SU-DHL-6 (cell line): ENCODE measurements around the gene CTCFL.

ENCODE experiments used
- CTCF ChIP-seq: fragments of 200-600 bp; sonication (generic); IDR thresholded peaks from one replicate; pipeline ENCODE4 v1.5.1; 2017; ENCODE audit warnings: antibody characterized with exemption, mild to moderate bottlenecking, low read length, moderate library complexity; ENCODE audit not compliant: insufficient read depth, poor library complexity, severe bottlenecking
- EZH2phosphoT487 ChIP-seq: fragments of 200-600 bp; sonication (generic), shearing (Covaris generic); conservative IDR thresholded peaks from 2 replicates; pipeline ENCODE4 v1.6.1; 2018; ENCODE audit warnings: mild to moderate bottlenecking, antibody characterized with exemption, low read length, moderate library complexity, mixed read lengths

DNA sequence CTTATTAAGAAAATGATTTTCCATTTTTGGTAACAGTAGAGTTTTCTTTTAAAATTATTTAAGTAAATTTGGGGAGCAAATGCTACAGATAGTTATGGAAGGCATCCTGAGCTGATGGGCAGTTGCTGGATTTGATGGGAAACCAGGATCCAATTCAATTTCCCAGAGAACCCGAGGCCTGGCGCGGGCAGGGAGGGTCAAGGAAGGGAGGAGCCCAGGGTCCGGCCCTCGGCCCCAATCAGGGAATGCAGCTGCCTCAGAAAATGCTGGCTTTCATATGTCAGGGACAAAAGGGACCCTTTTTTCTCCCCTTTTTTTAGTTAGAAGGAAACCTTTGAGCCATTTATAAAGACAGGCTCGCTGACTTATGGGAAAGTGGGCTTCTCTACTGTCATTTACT, 42.1 kb downstream of the CTCFL start:
- no peak for TF ChIP-seq CTCF
- TF ChIP-seq EZH2phosphoT487 = no peak
